IMR-90 (cell line): Measurements from ENCODE around the gene ITSN2. TPM values are rescaled to one million over a fixed set of nuclear protein-coding genes. Genes with fewer than 3 reads are reported as not detected.
A peak's percentile ranks its signal among the peaks of the same experiment; 100 is the strongest.

Experiments used
- ATAC-seq: fragments of 200-7000 bp; cut with Tn5 transposase; 2 replicates; pipeline ENCODE4 v1.9.1; 2020; ENCODE audit warnings: low read depth, mild to moderate bottlenecking, moderate library complexity
- BruUV-seq: library from RNA; stranded (reverse); fragments of 400-500 nt; replicated peaks from 2 replicates; lab custom pipeline; 2021; lab: Mats Ljungman, UMichigan
- CTCF ChIA-PET: fragments of 300-600 bp; formaldehyde crosslinking; extraction: SDS; loops from one replicate; lab custom pipeline; 2021; ENCODE audit warnings: antibody characterized with exemption; lab: Yijun Ruan, JAX
- POLR2A ChIA-PET: fragments of 300-600 bp; sonication (Branson Sonifier 250); formaldehyde crosslinking; loops from one replicate; lab custom pipeline; 2022; ENCODE audit warnings: antibody characterized with exemption; ENCODE audit not compliant: unreplicated experiment; lab: Charles Lee
- DNase-seq: peaks from one replicate; pipeline ENCODE4 v3.0.0; 2013
- H2AFZ ChIP-seq: replicated peaks from 2 replicates; pipeline ENCODE3; 2013; ENCODE audit warnings: low read length, mild to moderate bottlenecking; ENCODE audit not compliant: poor library complexity
- H2AK5ac ChIP-seq: 2 replicates; pipeline ENCODE4 v1.6.1; 2013; ENCODE audit warnings: low read depth, low read length, inconsistent platforms
- H2AK9ac ChIP-seq: replicated peaks from 2 replicates; pipeline ENCODE3; 2013; ENCODE audit warnings: mild to moderate bottlenecking, low read depth, low read length, moderate library complexity; ENCODE audit not compliant: poor library complexity
- H2BK120ac ChIP-seq: 2 replicates; pipeline ENCODE4 v1.6.1; 2013; ENCODE audit warnings: low read depth, low read length, inconsistent platforms
- H2BK15ac ChIP-seq: 3 replicates; pipeline ENCODE4 v1.6.1; 2013; ENCODE audit warnings: low read depth, low read length, inconsistent platforms
- H2BK20ac ChIP-seq: 2 replicates; pipeline ENCODE4 v1.6.1; 2013; ENCODE audit warnings: low read depth, mild to moderate bottlenecking, inconsistent platforms, low read length, moderate library complexity
- H2BK5ac ChIP-seq: 2 replicates; pipeline ENCODE4 v1.6.1; 2013; ENCODE audit warnings: mild to moderate bottlenecking, low read depth, low read length, inconsistent platforms; ENCODE audit not compliant: poor library complexity, severe bottlenecking
- H3K14ac ChIP-seq: replicated peaks from 2 replicates; pipeline ENCODE4 v1.6.1; 2013; ENCODE audit warnings: low read depth, low read length, inconsistent platforms
- H3K18ac ChIP-seq: 2 replicates; pipeline ENCODE4 v1.6.1; 2013; ENCODE audit warnings: low read depth, low read length, control low read depth
- H3K23ac ChIP-seq: 2 replicates; pipeline ENCODE4 v1.6.1; 2013; ENCODE audit warnings: low read depth, low read length, inconsistent platforms
- H3K27ac ChIP-seq: 2 replicates; pipeline ENCODE4 v1.5.1; 2013; ENCODE audit warnings: mild to moderate bottlenecking, control low read depth, low read length; ENCODE audit not compliant: insufficient read depth
- H3K27me3 ChIP-seq: 2 replicates; pipeline ENCODE4 v1.6.1; 2013; ENCODE audit warnings: low read length; ENCODE audit not compliant: control insufficient read depth, insufficient read depth
- H3K36me3 ChIP-seq: 2 replicates; pipeline ENCODE4 v1.6.1; 2013; ENCODE audit warnings: low read length, mixed read lengths; ENCODE audit not compliant: control insufficient read depth, insufficient read depth
- H3K4ac ChIP-seq: 2 replicates; pipeline ENCODE4 v1.6.1; 2013; ENCODE audit warnings: low read depth, low read length, inconsistent platforms
- H3K4me1 ChIP-seq: 2 replicates; pipeline ENCODE4 v1.6.1; 2013; ENCODE audit warnings: low read length, mixed read lengths; ENCODE audit not compliant: control insufficient read depth, insufficient read depth
- H3K4me2 ChIP-seq: 2 replicates; pipeline ENCODE4 v1.6.1; 2013; ENCODE audit warnings: low read depth, mild to moderate bottlenecking, control low read depth, low read length, moderate library complexity
- H3K4me3 ChIP-seq: 2 replicates; pipeline ENCODE4 v1.5.1; 2013; ENCODE audit warnings: low read depth, mild to moderate bottlenecking, control low read depth, low read length, moderate library complexity; ENCODE audit not compliant: insufficient read depth
- H3K56ac ChIP-seq: 2 replicates; pipeline ENCODE4 v1.6.1; 2013; ENCODE audit warnings: low read length, inconsistent platforms; ENCODE audit not compliant: insufficient read depth; ENCODE audit errors: extremely low read depth
- H3K79me1 ChIP-seq, 2 experiments: 2 replicates each; pipeline ENCODE4 v1.6.1; 2013; ENCODE audit warnings: low read length in 2 of 2, inconsistent platforms in 1 of 2, low read depth in 1 of 2
- H3K9ac ChIP-seq: 2 replicates; pipeline ENCODE4 v1.6.1; 2013; ENCODE audit warnings: low read depth, low read length, control low read depth
- H3K9me1 ChIP-seq: 2 replicates; pipeline ENCODE4 v1.6.1; 2013; ENCODE audit warnings: low read length, inconsistent platforms; ENCODE audit not compliant: insufficient read depth
- H3K9me3 ChIP-seq: 2 replicates; pipeline ENCODE4 v1.6.1; 2013; ENCODE audit warnings: low read length; ENCODE audit not compliant: control insufficient read depth, insufficient read depth
- H4K20me1 ChIP-seq: 2 replicates; pipeline ENCODE4 v1.6.1; 2013; ENCODE audit warnings: low read length, inconsistent platforms; ENCODE audit not compliant: insufficient read depth
- H4K5ac ChIP-seq: 2 replicates; pipeline ENCODE4 v1.6.1; 2013; ENCODE audit warnings: mild to moderate bottlenecking, low read depth, low read length, control low read depth
- H4K8ac ChIP-seq, 2 experiments: 2 replicates each; pipeline ENCODE4 v1.6.1; 2013; ENCODE audit warnings: low read depth in 2 of 2, low read length in 2 of 2, control low read depth in 1 of 2, inconsistent platforms in 1 of 2
- H4K91ac ChIP-seq: 2 replicates; pipeline ENCODE4 v1.6.1; 2013; ENCODE audit warnings: low read depth, low read length, inconsistent platforms; ENCODE audit not compliant: insufficient read depth
- BHLHE40 ChIP-seq: fragments of 150-350 bp; IDR thresholded peaks from 2 replicates; pipeline ENCODE4 v1.6.1; 2016; ENCODE audit warnings: mild to moderate bottlenecking, low read depth, low read length
- CEBPB ChIP-seq: IDR thresholded peaks from 2 replicates; pipeline ENCODE4 v1.6.1; 2012; ENCODE audit warnings: low read depth, low read length, improper control_type of control experiment
- CHD1 ChIP-seq: IDR thresholded peaks from 2 replicates; pipeline ENCODE4 v1.6.1; 2012; ENCODE audit warnings: low read depth, low read length, improper control_type of control experiment
- ELK1 ChIP-seq: fragments of 150-350 bp; IDR thresholded peaks from 2 replicates; pipeline ENCODE4 v1.6.1; 2016; ENCODE audit warnings: low read depth, mild to moderate bottlenecking, low read length, moderate library complexity, borderline replicate concordance
- FOS ChIP-seq: fragments of 150-350 bp; IDR thresholded peaks from 2 replicates; pipeline ENCODE4 v1.6.1; 2016; ENCODE audit warnings: low read depth, low read length
- MAFK ChIP-seq: IDR thresholded peaks from 2 replicates; pipeline ENCODE4 v1.6.1; 2012; ENCODE audit warnings: low read depth, low read length, improper control_type of control experiment
- MAZ ChIP-seq: IDR thresholded peaks from 2 replicates; pipeline ENCODE4 v1.6.1; 2012; ENCODE audit warnings: low read depth, mild to moderate bottlenecking, low read length, improper control_type of control experiment, moderate library complexity, borderline replicate concordance
- MXI1 ChIP-seq: IDR thresholded peaks from 2 replicates; pipeline ENCODE4 v1.6.1; 2012; ENCODE audit warnings: low read depth, mild to moderate bottlenecking, low read length, moderate library complexity, borderline replicate concordance
- NFE2L2 ChIP-seq: fragments of 150-350 bp; IDR thresholded peaks from 2 replicates; pipeline ENCODE4 v1.6.1; 2016; ENCODE audit warnings: low read depth, mild to moderate bottlenecking, low read length
- RCOR1 ChIP-seq: IDR thresholded peaks from 2 replicates; pipeline ENCODE4 v1.6.1; 2012; ENCODE audit warnings: mild to moderate bottlenecking, low read length, improper control_type of control experiment; ENCODE audit not compliant: insufficient replicate concordance
- RFX5 ChIP-seq: IDR thresholded peaks from 2 replicates; pipeline ENCODE4 v1.8.0; 2012; ENCODE audit warnings: low read depth, mild to moderate bottlenecking, low read length, moderate library complexity
- SMC3 ChIP-seq: fragments of 150-350 bp; IDR thresholded peaks from 2 replicates; pipeline ENCODE4 v1.6.1; 2016; ENCODE audit warnings: low read depth, mild to moderate bottlenecking, antibody characterized with exemption, low read length, moderate library complexity
- WGBS, 2 experiments: methylation state at CpG; one replicate each; pipeline versions ENCODE4 v1.1.5 to v1.1.7; 2013; ENCODE audit warnings: missing lambda C conversion rate in 2 of 2; ENCODE audit not compliant: insufficient read length in 1 of 2; ENCODE audit errors: extremely low coverage in 2 of 2; 5-methylcytosine and 5-hydroxymethylcytosine counted together
- dilution Hi-C: fragments of 300-500 bp; cut with HindIII; formaldehyde crosslinking; loops from one replicate; pipeline ENCODE4 v1.14.3; 2018; ENCODE audit warnings: low sequenced_read_pairs; ENCODE audit not compliant: unreplicated experiment
- in situ Hi-C: fragments of 300-500 bp; cut with MboI; formaldehyde crosslinking; loops from 3 replicates; pipeline ENCODE4 v1.14.3; 2019; ENCODE audit warnings: low sequenced_read_pairs, inconsistent platforms, mixed read lengths
- intact Hi-C: fragments of 100-400 bp; cut with micrococcal nuclease; formaldehyde crosslinking; loops from 2 replicates; pipeline ENCODE4 v1.10.0; 2022
- polyA plus RNA-seq, 3 experiments: library from polyadenylated mRNA; depleted of rRNA; stranded (reverse); fragments of >200 nt; gene quantifications; 2 replicates each; pipeline ENCODE4 v1.2.3, GENCODE V29; 2012; ENCODE audit warnings: low replicate concordance in 1 of 3
- total RNA-seq: library from RNA; depleted of rRNA; stranded (reverse); fragments of >200 nt; gene quantifications from 2 replicates; pipeline ENCODE4 v1.2.3, GENCODE V29; 2012
- TF ChIP-seq, protein P1 (sequence below): fragments of 150-350 bp; IDR thresholded peaks from 2 replicates; pipeline ENCODE4 v1.6.1; 2017; ENCODE audit warnings: mild to moderate bottlenecking, antibody characterized with exemption, low read length, low read depth
- TF ChIP-seq, protein P2 (sequence below): conservative IDR thresholded peaks from 2 replicates; pipeline ENCODE4 v1.5.1; 2012; ENCODE audit warnings: mild to moderate bottlenecking, low read depth, low read length, improper control_type of control experiment

Gene ITSN2
- total and polyA plus RNA-seq, 2 of the 4 experiments (the other 2 are of a cell fraction) = 10.7 to 17.2 TPM

- H3K14ac ChIP-seq = no peak overlapping the region
- H2BK120ac ChIP-seq = no peak overlapping the region
- H3K4ac ChIP-seq = no peak overlapping the region
- H2AFZ ChIP-seq = peak overlapping the region; percentile 74
- peak overlapping the region; percentile 20; the same call in 1 of the 2 replicates for H3K4me2 ChIP-seq
- no peak overlapping the region for H2AK9ac ChIP-seq
- peak; percentile 47 for ATAC-seq
- CTCF ChIA-PET = no interaction called here
- peaks cover 3% of the 10 kb centered on the region; the same call in 1 of the 2 replicates for H3K9me3 ChIP-seq
- no peak overlapping the region for H2BK5ac ChIP-seq
- no peak for DNase-seq
- H2AK5ac ChIP-seq = no peak overlapping the region
- intact Hi-C loops (no loop called here), dilution Hi-C loops (no loop called here), in situ Hi-C loops (loop anchor here (25.0 kb wide), 1 partner anchor 735 kb away; no protein-coding TSS in a partner anchor)
- H4K5ac ChIP-seq = no peak overlapping the region
- no peaks in the 10 kb centered on the region for H4K20me1 ChIP-seq
- no peak overlapping the region for H2BK15ac ChIP-seq
- H3K4me3 ChIP-seq = peak overlapping the region; percentile 18; the same call in 1 of the 2 replicates
- no peaks in the 10 kb centered on the region for H3K9me1 ChIP-seq
- POLR2A ChIA-PET = no interaction called here
- H3K18ac ChIP-seq = no peak overlapping the region
- H4K8ac ChIP-seq = no peak overlapping the region
- BruUV-seq = no TSS peak
- H3K56ac ChIP-seq = no peak overlapping the region
- H3K79me1 ChIP-seq = no peaks in the 10 kb centered on the region
- no peaks in the 10 kb centered on the region; the same call in 1 of the 2 replicates for H3K4me1 ChIP-seq
- H3K27me3 ChIP-seq = peaks cover 10% of the 10 kb centered on the region
- H4K91ac ChIP-seq = no peak overlapping the region
- H3K36me3 ChIP-seq = no peaks in the 10 kb centered on the region
- no peak overlapping the region for H3K23ac ChIP-seq
- no peak overlapping the region for H3K27ac ChIP-seq
- no peak overlapping the region for H2BK20ac ChIP-seq
- H3K9ac ChIP-seq = no peak overlapping the region
- WGBS, 2 experiments = 12% methylated on average over 20 of the region's 38 CpGs; no CpG with 5 or more reads in 1 of the 2 experiments
- TF ChIP-seq, protein P1, sequence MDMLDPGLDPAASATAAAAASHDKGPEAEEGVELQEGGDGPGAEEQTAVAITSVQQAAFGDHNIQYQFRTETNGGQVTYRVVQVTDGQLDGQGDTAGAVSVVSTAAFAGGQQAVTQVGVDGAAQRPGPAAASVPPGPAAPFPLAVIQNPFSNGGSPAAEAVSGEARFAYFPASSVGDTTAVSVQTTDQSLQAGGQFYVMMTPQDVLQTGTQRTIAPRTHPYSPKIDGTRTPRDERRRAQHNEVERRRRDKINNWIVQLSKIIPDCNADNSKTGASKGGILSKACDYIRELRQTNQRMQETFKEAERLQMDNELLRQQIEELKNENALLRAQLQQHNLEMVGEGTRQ = no peak
- TF ChIP-seq MXI1 (no peak), NFE2L2 (no peak), CEBPB (no peak), BHLHE40 (no peak), ELK1 (no peak), RCOR1 (no peak), RFX5 (no peak), SMC3 (no peak), CHD1 (no peak), MAFK (no peak), FOS (no peak), MAZ (no peak)
- TF ChIP-seq, protein P2, sequence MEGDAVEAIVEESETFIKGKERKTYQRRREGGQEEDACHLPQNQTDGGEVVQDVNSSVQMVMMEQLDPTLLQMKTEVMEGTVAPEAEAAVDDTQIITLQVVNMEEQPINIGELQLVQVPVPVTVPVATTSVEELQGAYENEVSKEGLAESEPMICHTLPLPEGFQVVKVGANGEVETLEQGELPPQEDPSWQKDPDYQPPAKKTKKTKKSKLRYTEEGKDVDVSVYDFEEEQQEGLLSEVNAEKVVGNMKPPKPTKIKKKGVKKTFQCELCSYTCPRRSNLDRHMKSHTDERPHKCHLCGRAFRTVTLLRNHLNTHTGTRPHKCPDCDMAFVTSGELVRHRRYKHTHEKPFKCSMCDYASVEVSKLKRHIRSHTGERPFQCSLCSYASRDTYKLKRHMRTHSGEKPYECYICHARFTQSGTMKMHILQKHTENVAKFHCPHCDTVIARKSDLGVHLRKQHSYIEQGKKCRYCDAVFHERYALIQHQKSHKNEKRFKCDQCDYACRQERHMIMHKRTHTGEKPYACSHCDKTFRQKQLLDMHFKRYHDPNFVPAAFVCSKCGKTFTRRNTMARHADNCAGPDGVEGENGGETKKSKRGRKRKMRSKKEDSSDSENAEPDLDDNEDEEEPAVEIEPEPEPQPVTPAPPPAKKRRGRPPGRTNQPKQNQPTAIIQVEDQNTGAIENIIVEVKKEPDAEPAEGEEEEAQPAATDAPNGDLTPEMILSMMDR = no peak
These were observed 42.1 kb upstream of the ITSN2 start for GRCh38 chr2:24402242-24403097.
